H1 (cell line): Measurements from ENCODE around the gene SERPINB8. TPM values are rescaled to one million over a fixed set of nuclear protein-coding genes. Genes with fewer than 3 reads are reported as not detected.
A peak's percentile ranks its signal among the peaks of the same experiment; 100 is the strongest.

ENCODE experiments used
- CTCF ChIA-PET: fragments of 300-600 bp; sonication (Branson Sonifier 250); formaldehyde crosslinking; loops from one replicate; lab custom pipeline; 2021; ENCODE audit not compliant: partially characterized antibody; lab: Charles Lee
- POLR2A ChIA-PET: fragments of 300-600 bp; sonication (Branson Sonifier 250); formaldehyde crosslinking; loops from one replicate; lab custom pipeline; 2021; ENCODE audit warnings: inconsistent platforms; ENCODE audit not compliant: partially characterized antibody; lab: Charles Lee
- DNase-seq, 2 experiments: peaks; one replicate each; pipeline versions ENCODE4 v3.0.0 to v3.0.0-alpha.2; 2010 to 2022; ENCODE audit warnings: low spot score in 2 of 2, low read depth in 1 of 2, mixed read lengths in 1 of 2
- FAIRE-seq: peaks from 2 replicates; lab custom pipeline; 2011; peaks lifted over from hg19 to GRCh38; lab: Jason Lieb, UNC
- H2AFZ ChIP-seq: 2 replicates; pipeline ENCODE4 v1.8.1; 2012; ENCODE audit warnings: low read length, inconsistent platforms
- H2AK5ac ChIP-seq: 2 replicates; pipeline ENCODE4 v1.6.1; 2013; ENCODE audit warnings: low read depth, low read length
- H2BK120ac ChIP-seq: replicated peaks from 2 replicates; pipeline ENCODE3; 2013; ENCODE audit warnings: low read depth, low read length, inconsistent platforms
- H2BK12ac ChIP-seq: 2 replicates; pipeline ENCODE4 v1.6.1; 2013; ENCODE audit warnings: low read depth, low read length
- H2BK15ac ChIP-seq: 2 replicates; pipeline ENCODE4 v1.6.1; 2013; ENCODE audit warnings: low read length
- H2BK20ac ChIP-seq: 2 replicates; pipeline ENCODE4 v1.6.1; 2013; ENCODE audit warnings: low read length
- H2BK5ac ChIP-seq: 2 replicates; pipeline ENCODE4 v1.6.1; 2013; ENCODE audit warnings: low read depth, low read length
- H3K14ac ChIP-seq: 2 replicates; pipeline ENCODE4 v1.6.1; 2013; ENCODE audit warnings: inconsistent platforms; ENCODE audit not compliant: insufficient read length
- H3K18ac ChIP-seq: 2 replicates; pipeline ENCODE4 v1.6.1; 2013; ENCODE audit warnings: low read length; ENCODE audit errors: extremely low read depth
- H3K23ac ChIP-seq: 2 replicates; pipeline ENCODE4 v1.6.1; 2013; ENCODE audit warnings: inconsistent platforms; ENCODE audit not compliant: insufficient read length
- H3K23me2 ChIP-seq: 2 replicates; pipeline ENCODE4 v1.6.1; 2013; ENCODE audit warnings: low read depth, low read length
- H3K27ac ChIP-seq: 2 replicates; pipeline ENCODE4 v1.6.1; 2011; ENCODE audit warnings: low read depth, low read length, inconsistent platforms
- H3K27me3 ChIP-seq, 4 experiments: replicated peaks in 1 of 4; 1 replicate in 1 of 4; 2 replicates in 3 of 4; pipeline versions ENCODE4 v1.6.1 to v1.8.1; 2011 to 2013; ENCODE audit warnings: low read length in 3 of 4, mild to moderate bottlenecking in 3 of 4, inconsistent platforms in 2 of 4, mixed read lengths in 2 of 4, moderate library complexity in 1 of 4; ENCODE audit not compliant: control insufficient read depth in 3 of 4, insufficient read depth in 3 of 4; ENCODE audit errors: extremely low read depth in 1 of 4
- H3K36me3 ChIP-seq, 4 experiments: 2 replicates each; pipeline versions ENCODE4 v1.6.1 to v1.8.1; 2011 to 2013; ENCODE audit warnings: mild to moderate bottlenecking in 4 of 4, low read length in 3 of 4, moderate library complexity in 2 of 4, control low read depth in 1 of 4, inconsistent platforms in 1 of 4; ENCODE audit not compliant: insufficient read depth in 4 of 4, control insufficient read depth in 2 of 4
- H3K4ac ChIP-seq: replicated peaks from 2 replicates; pipeline ENCODE3; 2013; ENCODE audit warnings: low read length, low read depth, mixed read lengths, inconsistent platforms; ENCODE audit not compliant: insufficient read length
- H3K4me1 ChIP-seq, 4 experiments: replicated peaks in 1 of 4; 1 replicate in 1 of 4; 2 replicates in 3 of 4; pipeline versions ENCODE4 v1.6.1 to v1.8.1; 2011 to 2013; ENCODE audit warnings: low read length in 3 of 4, inconsistent platforms in 2 of 4, mixed read lengths in 1 of 4; ENCODE audit not compliant: insufficient read depth in 4 of 4, control insufficient read depth in 3 of 4
- H3K4me2 ChIP-seq, 2 experiments: 2 replicates each; pipeline versions ENCODE4 v1.6.1 to v1.8.1; 2011 to 2013; ENCODE audit warnings: low read depth in 2 of 2, low read length in 2 of 2, control low read depth in 1 of 2, inconsistent platforms in 1 of 2, mild to moderate bottlenecking in 1 of 2; ENCODE audit not compliant: insufficient read depth in 1 of 2
- H3K4me3 ChIP-seq, 4 experiments: fragments of 200-600, 300-600 bp in 1 of 4; sonication (generic), shearing (Covaris generic), sonication (Bioruptor Twin) in 1 of 4; 2 replicates each; pipeline versions ENCODE4 v1.5.1 to v1.8.1; 2011 to 2016; ENCODE audit warnings: low read length in 4 of 4, low read depth in 3 of 4, control low read depth in 2 of 4, inconsistent platforms in 2 of 4, mild to moderate bottlenecking in 2 of 4, mixed read lengths in 1 of 4, moderate library complexity in 1 of 4; ENCODE audit not compliant: insufficient read depth in 2 of 4; ENCODE audit errors: extremely low read depth in 1 of 4
- H3K56ac ChIP-seq: replicated peaks from 2 replicates; pipeline ENCODE3; 2013; ENCODE audit warnings: low read depth, mild to moderate bottlenecking, mixed read lengths, low read length, inconsistent platforms; ENCODE audit not compliant: insufficient read length
- H3K79me1 ChIP-seq: 2 replicates; pipeline ENCODE4 v1.6.1; 2013; ENCODE audit warnings: low read depth, low read length, control low read depth
- H3K79me2 ChIP-seq, 2 experiments: 2 replicates each; pipeline versions ENCODE4 v1.6.1 to v1.8.1; 2012 to 2013; ENCODE audit warnings: low read length in 2 of 2, mild to moderate bottlenecking in 2 of 2, inconsistent platforms in 1 of 2; ENCODE audit not compliant: insufficient read depth in 2 of 2, control insufficient read depth in 1 of 2
- H3K9ac ChIP-seq, 4 experiments: replicated peaks in 1 of 4; 1 replicate in 1 of 4; 2 replicates in 3 of 4; pipeline versions ENCODE4 v1.6.1 to v1.8.1; 2011 to 2013; ENCODE audit warnings: low read depth in 3 of 4, low read length in 3 of 4, control low read depth in 2 of 4, mild to moderate bottlenecking in 2 of 4, moderate library complexity in 2 of 4, inconsistent platforms in 1 of 4; ENCODE audit errors: extremely low read depth in 1 of 4
- H3K9me3 ChIP-seq, 2 experiments: 2 replicates each; pipeline versions ENCODE4 v1.6.1 to v1.8.1; 2012 to 2013; ENCODE audit warnings: mild to moderate bottlenecking in 2 of 2, moderate library complexity in 2 of 2, control low read depth in 1 of 2, inconsistent platforms in 1 of 2, low read depth in 1 of 2, low read length in 1 of 2, mixed read lengths in 1 of 2; ENCODE audit not compliant: insufficient read depth in 2 of 2
- H4K20me1 ChIP-seq, 2 experiments: replicated peaks in 1 of 2; 2 replicates each; pipeline versions ENCODE3 to v1.8.1; 2011 to 2013; ENCODE audit warnings: inconsistent platforms in 2 of 2, low read length in 2 of 2, mild to moderate bottlenecking in 1 of 2; ENCODE audit not compliant: insufficient read depth in 2 of 2, control insufficient read depth in 1 of 2
- H4K5ac ChIP-seq: 2 replicates; pipeline ENCODE4 v1.6.1; 2013; ENCODE audit warnings: low read length, low read depth, mixed read lengths, inconsistent platforms; ENCODE audit not compliant: insufficient read length
- H4K8ac ChIP-seq: 2 replicates; pipeline ENCODE4 v1.8.0; 2013; ENCODE audit warnings: mild to moderate bottlenecking, moderate library complexity, low read length, inconsistent platforms; ENCODE audit not compliant: insufficient read depth; ENCODE audit errors: extremely low read depth
- H4K91ac ChIP-seq: replicated peaks from 2 replicates; pipeline ENCODE3; 2013; ENCODE audit warnings: low read length, mixed read lengths, inconsistent platforms; ENCODE audit not compliant: insufficient read length
- BACH1 ChIP-seq: IDR thresholded peaks from 2 replicates; pipeline ENCODE4 v1.6.1; 2012; ENCODE audit warnings: low read length, improper control_type of control experiment
- BCL11A ChIP-seq, 2 experiments: IDR thresholded peaks; one replicate each; pipeline ENCODE4 v1.6.1; 2011; ENCODE audit warnings: low read depth in 2 of 2, low read length in 2 of 2, mild to moderate bottlenecking in 2 of 2
- CBX8 ChIP-seq: fragments of 300-800, 300-1000 bp; sonication (generic); IDR thresholded peaks from 2 replicates; pipeline ENCODE4 v1.7.1; 2016; ENCODE audit warnings: low read depth, low read length, borderline replicate concordance
- E2F6 ChIP-seq: IDR thresholded peaks from 2 replicates; pipeline ENCODE4 v1.6.1; 2012; ENCODE audit warnings: inconsistent platforms
- GABPA ChIP-seq: IDR thresholded peaks from 2 replicates; pipeline ENCODE4 v1.6.1; 2011; ENCODE audit warnings: mild to moderate bottlenecking, low read length, moderate library complexity, borderline replicate concordance; ENCODE audit not compliant: insufficient read depth
- KDM4A ChIP-seq: IDR thresholded peaks from one replicate; pipeline ENCODE4 v1.7.1; 2012; ENCODE audit warnings: low read depth, mild to moderate bottlenecking, moderate library complexity, low read length, inconsistent platforms; ENCODE audit not compliant: severe bottlenecking
- KDM5A ChIP-seq: fragments of 200-600 bp; IDR thresholded peaks from 2 replicates; pipeline ENCODE4 v1.7.1; 2012; ENCODE audit warnings: mild to moderate bottlenecking, low read length, inconsistent platforms, mixed read lengths
- MAFK ChIP-seq: IDR thresholded peaks from 2 replicates; pipeline ENCODE4 v1.6.1; 2012; ENCODE audit warnings: low read depth, mild to moderate bottlenecking, improper control_type of control experiment, low read length
- POLR2A ChIP-seq, 2 experiments: IDR thresholded peaks; 1 replicate in 1 of 2; 2 replicates in 1 of 2; pipeline ENCODE4 v1.6.1; 2011; ENCODE audit warnings: low read depth in 2 of 2, low read length in 2 of 2, mild to moderate bottlenecking in 2 of 2; ENCODE audit errors: control extremely low read depth in 1 of 2
- POLR2AphosphoS5 ChIP-seq: IDR thresholded peaks from 2 replicates; pipeline ENCODE4 v1.6.1; 2011; ENCODE audit warnings: low read depth, low read length
- SP4 ChIP-seq: IDR thresholded peaks from 2 replicates; pipeline ENCODE4 v1.6.1; 2012; ENCODE audit warnings: low read length, inconsistent platforms
- TBP ChIP-seq: IDR thresholded peaks from 2 replicates; pipeline ENCODE4 v1.6.1; 2011; ENCODE audit warnings: low read depth, low read length, improper control_type of control experiment
- TCF12 ChIP-seq: IDR thresholded peaks from 2 replicates; pipeline ENCODE4 v1.6.1; 2011; ENCODE audit warnings: low read depth, mild to moderate bottlenecking, low read length
- USF2 ChIP-seq: IDR thresholded peaks from 2 replicates; pipeline ENCODE4 v1.6.1; 2011; ENCODE audit warnings: low read length, improper control_type of control experiment
- WGBS, 2 experiments: shearing (Covaris generic) in 1 of 2; methylation state at CpG; one replicate each; pipeline versions ENCODE4 v1.1.6 to v1.1.7; 2013 to 2015; ENCODE audit warnings: low lambda C conversion rate in 2 of 2, mixed read lengths in 2 of 2, inconsistent platforms in 1 of 2, low coverage in 1 of 2, missing lambda C conversion rate in 1 of 2; ENCODE audit not compliant: insufficient replicate concordance in 2 of 2, insufficient coverage in 1 of 2, insufficient read length in 1 of 2; ENCODE audit errors: extremely low coverage in 1 of 2, missing lambda C conversion rate in 1 of 2; 5-methylcytosine and 5-hydroxymethylcytosine counted together
- polyA plus RNA-seq, 7 experiments: library from polyadenylated mRNA; depleted of rRNA in 3 of 7; stranded (reverse) in 5 of 7; unstranded in 2 of 7; fragments of >200 nt in 5 of 7; fragments of 200-250 nt in 2 of 7; gene quantifications; 1 replicate in 5 of 7; 2 replicates in 1 of 7; 4 replicates in 1 of 7; pipeline versions ENCODE4 v1.2.1 to v1.2.3, GENCODE V29; 2011 to 2013; ENCODE audit warnings: missing spikeins in 2 of 7, mixed read lengths in 2 of 7
- total RNA-seq: library from RNA; stranded (reverse); fragmentation: NEBNext Ultra II Directional; extraction: Animal tissue kit (Norgen Biotek cat#: 25700); gene quantifications from 2 replicates; pipeline ENCODE4 v1.2.1, GENCODE V29; 2021

The SERPINB8 gene
- total and polyA plus RNA-seq, 2 of the 8 experiments (the other 6 are each of a cell fraction or from before 2014, with no cell fraction given), result 0.42 to 1.2 TPM

GRCh38 chr18:63972002-63972376 is 2.1 kb downstream of the SERPINB8 start:
- Histone ChIP-seq H3K23ac (no peak overlapping the region), H4K91ac (no peak overlapping the region), H3K9me3 (no peaks in the 10 kb centered on the region), H3K36me3 (no peaks in the 10 kb centered on the region), H2BK15ac (no peak overlapping the region), H2BK12ac (no peak overlapping the region), H2BK120ac (no peak overlapping the region), H3K4ac (no peak overlapping the region), H3K4me2 (peak overlapping the region in 1 of 2 experiments; percentile 97; a peak in 1 of 4 replicates), H2AK5ac (no peak overlapping the region), H4K20me1 (peaks cover 0 to 2% of the 10 kb centered on the region in 2 experiments), H3K18ac (no peak overlapping the region), H4K5ac (no peak overlapping the region), H3K9ac (no peak overlapping the region), H3K4me1 (peaks cover 2 to 5% (median 4%) of the 10 kb centered on the region in 4 experiments; a peak in 4 of 7 replicates), H3K14ac (no peak overlapping the region), H2BK20ac (no peak overlapping the region), H3K27me3 (peaks cover 12 to 39% (median 19%) of the 10 kb centered on the region in 4 experiments), H2BK5ac (no peak overlapping the region), H3K56ac (no peak overlapping the region), H3K23me2 (peaks cover 8% of the 10 kb centered on the region), H4K8ac (no peak overlapping the region), H3K79me2 (no peaks in the 10 kb centered on the region), H3K79me1 (no peaks in the 10 kb centered on the region), H3K4me3 (no peak overlapping the region), H2AFZ (no peak overlapping the region), H3K27ac (no peak overlapping the region)
- DNase-seq (no peak), FAIRE-seq (no peak)
- POLR2A ChIA-PET, result no interaction called here
- no peak for TF ChIP-seq E2F6
- TF ChIP-seq BACH1, result no peak
- TF ChIP-seq KDM4A, result no peak
- no peak for TF ChIP-seq CBX8
- TF ChIP-seq GABPA, result no peak
- no peak for TF ChIP-seq KDM5A
- no peak for TF ChIP-seq POLR2A (IDR thresholded peaks at IDR 0.05; ENCODE audit: control extremely low read depth in 1 of 2, low read depth in 2 of 2, low read length in 2 of 2)
- TF ChIP-seq USF2, result no peak
- no peak for TF ChIP-seq BCL11A (IDR thresholded peaks at IDR 0.05; ENCODE audit: low read depth in 2 of 2, low read length in 2 of 2)
- no peak for TF ChIP-seq SP4
- TF ChIP-seq MAFK, result no peak
- no peak for TF ChIP-seq TCF12
- no peak for TF ChIP-seq TBP
- no peak for TF ChIP-seq POLR2AphosphoS5
- WGBS, 2 experiments, result 92% methylated on average over 5 of the region's 5 CpGs; no CpG with 5 or more reads in 1 of the 2 experiments
- CTCF ChIA-PET, result no interaction called here
